Inferior parietal cortex (tissue), 1 donor: Measurements from ENCODE around the gene UBE2Z.
"Not testable (repeated sequence)": the region's sequence is repeated elsewhere in the genome, so short reads cannot be mapped to it uniquely, and the experiment has no call there.

Experiments
- DNase-seq: peaks from one replicate; pipeline ENCODE4 v3.0.0-alpha.2; 2016; ENCODE audit errors: extremely low spot score

Gene UBE2Z

GRCh38 chr17:48904428-48904827 is 3.8 kb upstream of the UBE2Z start:
- no peak for DNase-seq

- DNase-seq: no peak
Observed at GRCh38 chr17:48905987-48906515, 2.2 kb upstream of the UBE2Z start.

- DNase-seq: no peak
Observed at GRCh38 chr17:48907713-48908046, 527 bp upstream of the UBE2Z start.

DNA sequence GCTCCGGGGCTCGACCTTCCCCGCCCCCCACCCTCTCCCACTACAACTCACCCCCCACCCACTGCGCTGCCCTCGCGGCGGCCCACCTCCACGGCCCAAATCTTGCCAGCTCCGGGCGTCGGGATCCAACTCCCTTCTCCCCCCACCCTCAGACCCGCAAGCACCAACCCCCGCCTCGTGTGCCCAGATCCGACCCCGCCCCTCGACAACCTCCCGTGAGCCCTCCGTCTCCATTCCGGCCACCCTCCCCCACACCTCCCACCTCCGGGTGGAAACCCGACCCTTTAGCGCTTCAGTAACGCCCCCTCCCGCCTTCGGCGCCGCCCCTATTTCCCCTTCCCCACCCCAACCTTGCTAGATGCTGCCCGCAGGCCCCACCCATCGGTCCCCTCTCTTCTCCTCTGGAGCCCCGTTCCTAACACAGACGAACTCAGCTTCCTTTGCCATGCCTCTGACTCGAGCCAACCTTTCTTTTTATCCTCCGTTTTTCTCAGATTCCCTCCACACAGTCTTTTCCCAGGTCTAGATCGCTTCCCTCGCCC is 717 bp downstream of the UBE2Z start:
- no peak for DNase-seq

- DNase-seq: no peak
Observed at GRCh38 chr17:48909783-48910182, 1.6 kb downstream of the UBE2Z start.

DNA sequence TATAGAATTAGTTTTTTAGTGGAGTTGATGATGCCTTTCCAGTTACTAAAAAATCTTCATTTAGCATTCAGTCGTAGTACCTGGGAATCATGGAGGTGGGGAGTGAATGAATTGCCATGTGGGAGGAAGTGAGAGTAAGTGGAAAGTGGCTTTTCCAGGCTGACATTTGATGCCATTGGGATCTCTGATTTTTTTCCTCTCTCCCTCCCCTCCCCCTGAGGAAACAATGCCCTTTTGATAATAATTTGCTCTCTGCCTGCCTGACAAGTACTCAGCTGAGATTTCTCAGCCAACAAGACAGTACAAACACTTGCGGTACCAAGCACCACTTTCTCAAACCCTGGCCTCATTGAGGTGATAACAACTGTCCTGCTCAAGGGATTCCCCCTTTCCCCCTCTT is 2.2 kb downstream of the UBE2Z start:
- peak; percentile 51 for DNase-seq

GRCh38 chr17:48912476-48912875 is 4.3 kb downstream of the UBE2Z start:
- no peak for DNase-seq

DNA sequence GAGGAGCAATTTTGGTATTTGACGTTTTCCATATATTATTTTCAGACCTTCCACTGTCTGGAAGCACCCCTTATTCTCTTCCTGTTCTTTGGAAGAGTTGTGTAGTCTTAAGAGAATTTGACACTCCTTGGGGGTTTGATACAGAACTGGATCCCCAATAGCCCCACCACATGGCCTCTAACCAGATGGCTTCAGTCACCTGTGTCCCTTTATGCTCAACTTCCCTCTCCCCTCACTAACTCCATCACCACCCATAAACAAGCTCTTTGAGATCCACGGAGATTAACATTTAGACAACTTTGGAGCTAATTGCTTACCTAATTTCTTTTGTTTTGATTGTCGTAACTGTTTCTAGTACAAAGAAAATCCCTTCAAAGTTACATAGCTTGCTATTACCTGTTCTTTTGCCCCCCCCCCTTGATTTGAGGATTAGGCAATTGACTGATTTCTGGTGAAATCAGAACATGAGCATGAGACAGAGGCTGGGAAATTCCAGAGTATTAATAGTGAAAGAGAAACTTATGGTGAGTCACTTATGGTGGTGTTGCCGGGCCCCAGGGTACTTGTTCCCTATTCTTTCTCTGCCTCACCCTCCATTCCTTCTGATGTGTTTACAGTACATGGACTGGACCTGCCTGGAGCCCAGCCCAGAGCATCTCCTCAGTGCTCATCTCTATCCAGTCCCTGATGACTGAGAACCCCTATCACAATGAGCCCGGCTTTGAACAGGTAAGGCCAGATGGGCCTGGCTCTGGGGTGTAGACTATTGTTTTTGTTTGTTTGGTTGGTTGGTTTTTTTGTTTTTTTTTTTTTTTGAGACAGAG is 7.5 kb downstream of the UBE2Z start:
- DNase-seq: no peak

- DNase-seq: no peak
Observed at GRCh38 chr17:48925251-48925990, 17.2 kb downstream of the UBE2Z start.

GRCh38 chr17:48925991-48926342 is 17.8 kb downstream of the UBE2Z start:
- DNase-seq: no peak

GRCh38 chr17:48927978-48928745 is 20.0 kb downstream of the UBE2Z start:
- no peak for DNase-seq

DNA sequence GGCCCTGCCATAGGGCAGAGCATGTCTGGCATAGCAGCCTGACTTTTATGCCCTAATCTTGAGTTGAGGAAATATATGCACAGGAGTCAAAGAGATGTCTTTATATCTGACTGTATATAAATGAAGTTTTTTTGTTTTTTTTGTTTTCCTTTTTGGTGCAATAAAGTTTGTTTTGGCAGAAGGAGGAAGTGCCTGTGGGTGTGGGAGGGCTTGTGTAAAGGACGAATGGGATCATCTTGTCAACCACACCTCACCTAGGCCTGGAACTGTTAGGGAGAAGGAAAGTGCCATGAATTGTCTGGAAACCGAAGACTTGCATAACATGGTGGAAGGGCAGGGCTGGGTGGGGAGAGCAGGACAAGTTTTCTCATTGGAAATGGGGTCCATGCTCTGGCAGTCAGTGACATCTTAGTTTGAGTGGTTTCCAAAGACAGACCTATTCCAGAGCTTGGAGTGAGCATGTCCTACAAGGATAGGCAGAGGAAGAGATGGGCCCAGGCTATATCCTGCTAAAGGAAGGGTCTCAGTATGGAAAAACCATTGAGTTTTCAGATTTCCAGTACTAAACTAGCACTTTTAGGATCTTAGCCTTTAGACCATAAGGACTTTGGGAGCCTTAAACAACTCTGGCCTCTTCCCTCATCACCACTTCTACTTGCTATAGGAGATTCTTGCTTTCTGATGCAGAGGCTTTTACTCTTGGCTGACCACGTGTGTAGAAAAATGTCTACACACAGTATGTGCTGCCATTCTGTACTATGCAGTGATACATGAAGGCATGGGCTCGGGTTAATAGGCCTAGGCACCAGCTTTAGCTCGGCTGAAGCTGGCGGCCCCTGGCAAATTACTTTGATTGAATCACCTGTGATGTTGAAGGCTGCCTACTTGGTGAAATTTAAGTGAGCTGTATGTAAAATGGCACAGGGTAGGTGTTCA is 20.9 kb downstream of the UBE2Z start:
- DNase-seq: no peak

DNA sequence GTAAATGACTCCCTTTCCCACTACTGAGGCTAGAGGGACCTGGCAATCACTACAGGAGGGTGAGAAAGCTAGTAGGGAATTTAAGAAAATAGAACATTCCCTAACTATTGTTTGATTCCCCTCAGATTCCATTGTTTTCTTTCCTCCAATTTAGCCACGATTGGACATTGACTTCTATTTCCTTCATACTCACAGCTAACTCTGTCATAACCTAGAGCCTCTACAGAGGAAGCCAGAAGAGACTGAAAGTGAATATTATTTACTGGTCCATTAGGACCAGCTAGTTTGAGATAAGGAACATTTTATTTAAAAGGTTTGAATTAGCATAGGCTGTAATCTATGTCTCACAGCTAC is 21.6 kb downstream of the UBE2Z start:
- no peak for DNase-seq

DNA sequence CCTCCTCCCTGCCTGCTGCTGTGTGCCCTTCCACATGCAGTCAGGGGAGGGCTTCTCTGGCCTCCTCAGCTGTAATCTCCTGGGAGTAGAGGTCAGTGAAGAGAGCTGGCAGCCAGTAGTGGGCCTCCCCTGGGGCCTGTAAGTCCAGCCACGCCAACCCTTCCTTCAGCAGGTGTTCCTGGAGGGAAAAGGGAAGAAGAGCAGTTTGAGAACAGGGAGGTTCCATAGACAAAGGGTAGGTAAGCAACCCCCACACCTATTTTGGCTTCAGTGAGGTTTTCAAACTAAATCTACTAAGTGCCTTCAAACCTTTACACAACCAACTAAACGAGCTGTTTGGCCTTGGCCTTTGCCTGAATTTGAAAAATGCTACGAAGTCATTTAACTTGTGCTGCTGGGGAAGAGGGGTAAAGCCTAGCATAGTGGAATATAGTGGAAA is 22.2 kb downstream of the UBE2Z start:
- DNase-seq: no peak

DNA sequence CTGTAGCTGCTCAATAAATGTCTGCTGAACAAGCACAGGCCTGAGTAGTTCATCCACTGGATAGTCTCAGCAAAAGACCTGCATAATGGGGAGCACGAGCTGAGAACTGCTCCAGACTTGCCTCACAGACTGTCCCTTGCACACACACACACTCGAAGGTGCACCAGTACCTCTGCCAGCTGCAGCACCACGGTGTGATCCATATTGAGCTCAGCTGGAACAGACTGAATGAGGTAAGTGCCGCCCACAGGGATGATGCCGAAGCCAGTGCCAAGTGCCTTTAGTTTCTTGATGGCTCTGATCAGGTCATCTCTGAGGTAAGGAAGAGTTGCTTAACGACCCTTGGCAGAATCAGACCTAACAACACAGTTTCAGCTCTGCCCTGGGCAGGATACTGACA is 24.8 kb downstream of the UBE2Z start:
- no peak for DNase-seq

DNA sequence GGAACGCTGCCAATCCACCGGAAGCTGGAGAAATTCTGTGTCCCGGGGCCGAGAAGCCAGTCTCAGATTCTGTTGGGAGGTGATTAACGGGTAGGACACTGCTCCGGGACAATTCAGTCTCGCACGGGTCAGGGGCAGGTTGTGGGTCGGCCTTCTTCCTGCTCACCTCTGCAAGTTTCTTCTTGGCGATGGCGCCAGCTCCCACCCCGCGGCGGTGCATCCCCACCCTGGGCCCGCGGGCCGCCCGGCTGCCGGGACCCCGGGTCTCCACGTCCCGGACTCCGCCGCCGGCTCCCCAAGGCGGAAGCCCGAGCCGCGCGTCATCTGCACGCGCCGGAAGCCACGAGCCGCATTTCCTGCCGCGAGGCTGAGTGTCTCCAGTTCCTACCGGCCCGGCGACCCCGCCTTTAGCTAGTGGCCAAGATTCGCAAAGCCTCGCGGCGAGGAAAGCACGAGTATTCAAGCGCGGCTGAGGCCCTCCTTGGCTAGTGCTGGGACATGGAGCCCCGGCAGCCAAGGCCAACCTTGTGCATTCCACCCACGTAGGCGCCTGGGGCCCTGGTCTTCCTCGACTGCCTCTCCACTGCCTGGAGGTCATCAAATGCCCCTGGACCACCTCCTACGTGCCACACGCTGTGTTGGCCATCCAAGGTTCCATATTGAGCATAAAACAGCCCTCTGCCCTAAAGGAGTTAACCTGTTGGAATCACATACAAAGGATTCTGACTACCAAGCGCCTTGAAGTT is 36.5 kb downstream of the UBE2Z start, which contains the start of gene SNF8:
TSS of gene SNF8 (minus strand) at position 328 of the 746 bp plus-strand sequence. CDS start at position 220, 108 bp downstream.
- DNase-seq: peak; percentile 94

GRCh38 chr17:48945261-48945651 is 37.0 kb downstream of the UBE2Z start:
- not testable (repeated sequence) for DNase-seq

DNA sequence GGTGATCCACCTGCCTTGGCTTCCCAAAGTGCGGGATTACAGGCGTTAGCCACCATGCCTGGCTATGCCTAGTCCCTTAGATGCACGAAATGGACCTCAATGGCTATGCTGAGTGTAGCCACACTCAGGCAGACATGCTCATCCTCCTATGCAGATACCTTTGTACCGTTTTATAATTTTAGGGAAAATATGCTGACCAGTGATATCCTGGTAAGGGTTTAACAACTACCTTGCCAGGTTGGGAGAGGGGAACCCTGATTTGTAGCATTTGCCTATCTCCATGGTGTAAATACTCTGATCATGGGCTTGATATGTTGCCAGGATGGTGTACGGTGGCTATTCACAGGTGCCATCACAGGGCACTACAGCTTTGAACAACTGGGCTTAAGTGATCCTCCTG is 43.4 kb downstream of the UBE2Z start:
- no peak for DNase-seq

- no peak for DNase-seq
Observed at GRCh38 chr17:48952904-48953303, 44.7 kb downstream of the UBE2Z start.

DNA sequence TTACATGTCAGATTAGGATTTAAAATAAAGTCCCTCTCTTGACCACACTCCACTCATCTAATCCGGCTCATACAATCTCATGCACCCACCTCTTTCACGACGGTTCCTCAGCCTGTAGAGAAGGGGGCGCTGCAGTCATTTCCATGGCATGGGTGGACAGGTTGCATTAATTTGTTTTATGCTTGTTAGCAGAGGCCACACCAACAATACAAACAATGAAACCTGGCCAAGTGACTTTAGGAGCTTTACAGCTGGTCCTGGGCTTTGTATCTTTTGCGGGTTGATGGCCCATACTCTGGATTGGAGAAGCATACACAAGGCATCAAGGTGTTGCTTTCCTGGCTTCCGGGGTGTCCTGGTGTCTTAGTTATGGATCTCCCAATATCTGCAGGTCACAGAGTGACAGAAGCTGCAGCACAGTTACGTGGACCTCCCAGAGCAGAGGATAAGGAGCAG is 46.1 kb downstream of the UBE2Z start:
- DNase-seq: no peak
